Measurements from ENCODE around the gene MAST2.

GRCh38 chr1:45906883-45907282 is 103.5 kb downstream of the MAST2 start:
- TF ChIP-seq CTCF (IDR thresholded peaks at IDR 0.05; ENCODE audit: low read length) (no peak), EZH2 (IDR thresholded peaks at IDR 0.05; ENCODE audit: borderline replicate concordance, low read length) (no peak)

Measured in OCI-LY1 (cell line).